Vagina (tissue), 2 donors: Measurements from ENCODE around the gene WAC.

Experiments used
- CTCF ChIP-seq, 3 experiments: fragments of 450-650 bp in 2 of 3; fragments of 200-600 bp in 1 of 3; sonication (generic) in 1 of 3; IDR thresholded peaks; one replicate each; pipeline ENCODE4 v1.5.1; 2017 to 2019; ENCODE audit warnings: antibody characterized with exemption in 3 of 3, mild to moderate bottlenecking in 2 of 3, moderate library complexity in 2 of 3
- POLR2A ChIP-seq, 2 donors: fragments of 450-650 bp; IDR thresholded peaks; one replicate each; pipeline ENCODE4 v1.6.1; 2017; ENCODE audit warnings: antibody characterized with exemption in 2 of 2, mild to moderate bottlenecking in 2 of 2, moderate library complexity in 2 of 2

GRCh38 chr10:28520346-28520745 lies 12.6 kb upstream of the WAC start:
- no peak for TF ChIP-seq CTCF (IDR thresholded peaks at IDR 0.05)
- TF ChIP-seq POLR2A (IDR thresholded peaks at IDR 0.05) = no peak
